Measurements from ENCODE around the gene LRP6.
"Not testable (repeated sequence)": the region's sequence is repeated elsewhere in the genome, so short reads cannot be mapped to it uniquely, and the experiment has no call there.

LRP6 gene

DNA sequence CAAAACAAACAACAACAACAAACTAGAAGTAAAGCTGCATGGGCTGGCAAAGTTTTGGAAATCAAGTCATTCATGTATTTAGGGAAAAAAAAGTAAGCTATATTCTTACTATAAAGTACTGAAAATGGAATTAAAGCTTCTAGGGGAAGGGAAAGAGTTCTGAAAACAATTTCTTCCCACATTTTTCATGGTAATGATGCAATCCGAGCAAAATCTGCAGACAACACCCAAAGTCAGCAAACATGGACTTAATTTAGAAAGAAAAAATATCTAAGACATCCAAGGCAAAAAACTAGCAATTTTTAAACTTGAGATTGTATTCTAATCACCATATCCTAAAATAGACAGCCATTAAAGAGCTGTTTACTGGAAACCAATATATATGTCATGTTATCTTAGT is 86.3 kb downstream of the LRP6 start:
- no peak for DNase-seq (ENCODE audit: low read depth)

DNA sequence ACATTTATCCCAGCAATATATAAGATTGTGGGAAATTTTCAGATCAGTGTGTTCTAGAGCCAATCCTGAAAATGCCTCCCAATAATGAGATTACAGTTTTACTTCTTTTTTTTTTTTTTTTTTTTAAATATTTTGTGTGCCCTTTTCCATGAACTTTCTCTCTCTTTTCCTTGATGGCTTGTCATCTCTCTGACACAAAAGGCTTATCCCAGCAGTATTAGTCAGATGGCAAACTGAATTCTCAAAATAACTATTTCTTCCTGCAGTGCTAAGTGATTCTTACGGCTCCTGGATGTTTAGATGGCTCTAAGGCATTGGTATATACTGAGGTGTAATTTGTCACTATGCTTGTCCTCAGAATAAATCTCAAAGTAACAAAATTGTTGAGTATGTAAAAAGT is 86.7 kb downstream of the LRP6 start:
- no peak for DNase-seq (ENCODE audit: low read depth)

DNA sequence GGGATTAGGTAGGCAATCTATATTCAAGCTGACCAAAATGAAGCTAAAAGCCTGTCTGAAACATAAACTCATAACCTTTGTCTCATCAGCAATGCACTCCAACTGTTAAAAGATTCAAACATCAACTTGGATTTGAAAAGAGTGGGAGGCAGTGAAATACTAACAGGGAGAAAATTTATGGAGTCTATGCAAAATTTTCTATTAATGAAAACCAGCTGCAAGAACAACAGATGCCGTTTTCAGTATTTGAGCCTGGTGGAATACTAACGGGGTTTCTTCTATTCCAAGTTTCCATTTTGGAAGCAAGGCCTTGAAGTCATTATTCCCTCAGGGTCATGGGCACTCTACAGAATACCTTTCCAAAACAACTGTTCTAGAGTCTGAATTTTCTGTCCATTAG is 88.3 kb downstream of the LRP6 start:
- no peak for DNase-seq (ENCODE audit: low read depth)

DNA sequence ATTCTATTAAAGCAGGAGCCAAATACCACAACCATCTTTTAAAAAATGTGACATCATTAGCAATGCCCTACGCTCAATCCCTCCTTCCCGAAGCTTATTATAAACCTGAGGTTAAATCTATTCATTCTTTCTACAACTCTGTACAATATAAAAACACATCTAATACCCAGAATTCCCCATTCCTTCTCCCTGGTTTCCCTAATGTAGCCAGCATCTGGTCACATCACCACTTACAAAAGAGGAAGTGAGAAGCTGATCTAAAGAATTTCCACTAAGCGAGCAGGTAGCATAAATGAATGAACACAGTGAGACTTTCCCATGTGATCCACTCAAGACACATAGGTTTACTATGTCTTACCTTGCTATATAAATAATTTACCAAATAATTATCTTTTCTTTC is 90.4 kb downstream of the LRP6 start:
- DNase-seq (ENCODE audit: low read depth): no peak

DNA sequence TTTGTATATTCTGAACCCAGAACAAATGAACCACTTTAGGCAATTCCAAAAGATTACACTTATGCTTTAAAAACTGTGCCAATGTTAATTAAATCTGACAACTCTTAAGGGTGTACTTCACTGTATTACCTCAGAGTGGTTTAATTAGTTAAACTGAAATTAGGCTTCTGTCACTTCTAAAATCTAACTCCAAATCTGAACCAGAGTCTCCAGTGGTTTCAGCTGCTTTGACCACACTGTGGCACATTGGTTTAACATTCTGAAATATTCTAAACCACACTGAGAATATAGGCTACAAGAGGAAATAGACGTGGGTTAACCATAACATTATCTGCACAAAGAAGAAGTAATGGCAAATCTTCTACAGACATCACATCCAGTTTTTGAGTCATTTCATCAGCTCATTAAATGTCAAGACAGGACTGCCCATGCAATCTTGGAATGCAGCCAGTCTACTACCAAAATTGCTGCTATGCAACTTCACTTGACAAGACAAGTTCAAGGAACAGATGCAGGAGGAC is 94.8 kb downstream of the LRP6 start:
- no peak for DNase-seq (ENCODE audit: low read depth)

DNA sequence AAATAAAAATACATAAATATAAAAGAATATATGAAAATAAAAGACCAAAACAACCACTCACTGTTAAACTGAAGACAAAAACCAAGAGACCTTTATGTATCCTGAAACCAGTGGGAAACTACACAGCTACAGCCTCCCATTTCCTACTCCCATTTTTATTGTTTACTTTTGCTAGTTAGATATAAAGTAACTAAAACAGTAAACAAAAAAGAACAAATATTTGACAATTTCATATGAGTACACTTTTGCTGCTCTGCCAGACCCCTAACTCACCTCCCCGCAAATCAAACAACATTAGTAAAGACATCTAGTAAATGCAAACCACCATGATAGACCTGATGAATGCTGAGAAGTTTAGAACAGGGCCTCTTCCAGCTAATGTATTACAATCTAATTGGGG is 99.0 kb downstream of the LRP6 start:
- no peak for DNase-seq (ENCODE audit: low read depth)

DNA sequence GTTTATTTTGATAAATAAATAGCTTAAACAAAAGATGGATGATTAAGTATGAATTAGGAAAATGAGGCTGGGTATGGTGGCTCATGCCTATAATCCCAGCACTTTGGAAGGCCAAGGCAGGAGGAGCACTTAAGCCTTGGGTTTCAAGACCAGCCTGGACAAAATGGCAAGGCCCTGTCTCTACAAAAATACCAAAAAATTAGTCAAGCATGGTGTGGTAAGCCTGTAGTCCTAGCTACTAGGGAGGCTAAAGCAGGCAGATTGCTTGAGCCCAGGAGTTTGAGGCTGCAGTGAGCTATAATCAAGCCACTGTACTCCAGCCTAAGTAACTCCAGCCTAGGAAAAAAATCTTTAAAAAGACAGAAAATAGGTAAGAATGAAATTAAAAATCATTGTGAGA is 100.1 kb downstream of the LRP6 start:
- no peak for DNase-seq (ENCODE audit: low read depth)

DNA sequence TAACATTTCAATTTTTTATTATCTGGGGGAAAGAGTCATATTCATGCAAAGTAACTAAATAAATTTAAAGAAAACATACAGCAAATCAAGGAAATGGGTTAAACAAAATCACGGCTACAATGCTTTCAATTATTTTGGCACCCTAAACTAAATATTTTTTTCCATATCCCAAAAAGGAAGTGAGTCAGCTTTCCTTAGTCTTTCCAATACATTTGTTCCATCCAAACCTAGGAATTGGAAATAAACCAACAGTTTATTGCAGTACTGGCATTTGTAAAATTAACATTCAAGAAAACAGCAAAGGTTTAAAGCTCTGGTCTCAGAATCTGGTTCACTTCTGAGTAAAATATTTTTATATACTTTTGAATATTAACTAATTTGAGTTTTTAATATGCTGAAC is 106.9 kb downstream of the LRP6 start:
- no peak for DNase-seq (ENCODE audit: low read depth)

DNA sequence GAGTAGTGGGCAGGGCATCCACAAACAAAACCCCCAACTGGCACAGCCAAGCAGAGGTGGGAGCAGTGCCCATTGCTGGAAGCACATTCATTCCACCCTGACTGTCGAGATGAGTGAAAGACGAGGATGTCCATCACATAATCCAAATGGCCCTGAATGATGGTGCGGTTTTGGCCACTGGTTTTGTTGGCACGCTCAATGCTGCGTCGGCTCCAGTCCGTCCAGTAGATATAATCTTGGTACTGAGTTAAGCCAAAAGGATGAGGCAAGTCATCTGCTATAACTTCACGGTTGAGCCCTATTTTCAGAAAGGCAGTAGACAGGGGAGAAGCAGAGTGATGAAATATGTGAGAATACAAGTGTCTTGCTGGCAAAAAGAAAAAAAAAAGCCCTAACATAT is 108.0 kb downstream of the LRP6 start:
- DNase-seq (ENCODE audit: low read depth): no peak

DNA sequence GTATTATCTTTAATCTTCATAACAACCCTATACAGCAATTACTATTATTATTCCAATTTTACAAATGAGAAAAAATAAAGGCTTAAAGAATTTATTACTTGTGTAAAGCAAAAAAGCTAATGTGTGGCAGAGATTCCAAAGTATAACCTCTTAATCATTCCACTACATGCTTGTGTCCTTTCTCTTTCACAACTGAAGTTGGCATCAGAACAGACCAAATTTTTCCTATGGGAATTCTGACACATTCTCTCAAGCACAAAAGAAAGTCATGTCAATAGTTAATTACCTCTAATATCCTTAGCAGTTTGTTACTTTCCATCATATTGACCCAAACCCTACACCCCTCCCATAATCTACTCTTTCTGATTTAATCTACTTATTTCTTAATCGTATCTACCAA is 109.4 kb downstream of the LRP6 start:
- DNase-seq (ENCODE audit: low read depth): no peak

DNA sequence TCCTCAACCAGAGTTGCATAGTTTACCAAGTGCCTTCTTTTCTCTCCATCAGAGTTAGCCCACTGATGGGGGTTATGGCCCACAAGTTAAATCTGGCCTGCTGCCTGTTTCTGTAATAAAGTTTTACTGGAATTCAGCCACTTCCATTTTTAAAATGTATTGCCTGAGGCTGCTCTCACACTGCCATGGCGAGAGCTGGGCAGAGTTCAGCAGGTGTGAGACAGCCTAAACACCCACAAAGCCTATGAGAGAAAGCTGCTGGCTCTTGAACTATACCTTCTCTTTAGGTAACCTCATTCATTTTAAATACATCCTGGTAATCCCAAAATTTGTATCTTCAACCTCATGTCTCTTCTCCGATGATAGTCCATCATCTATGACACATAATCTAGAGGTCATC is 110.0 kb downstream of the LRP6 start:
- DNase-seq (ENCODE audit: low read depth): no peak

DNA sequence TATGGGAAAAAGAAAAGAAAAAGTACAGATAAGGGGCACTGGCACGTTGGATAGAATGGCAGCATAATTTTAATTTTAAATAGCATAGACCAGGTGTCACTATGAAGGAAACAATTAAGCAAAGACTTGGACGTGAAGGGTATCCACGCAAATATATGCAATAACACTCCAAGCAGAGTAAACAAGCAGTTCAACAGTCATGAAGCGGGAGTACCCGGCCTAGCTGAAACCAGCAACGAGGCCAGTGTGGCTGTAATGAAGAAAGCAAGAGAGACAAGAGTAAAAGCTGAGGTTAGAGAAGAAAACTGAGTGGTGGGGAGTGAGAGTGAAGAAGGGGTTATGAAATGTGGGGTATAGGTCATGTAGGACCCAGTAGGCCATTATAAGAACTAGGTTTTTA is 110.7 kb downstream of the LRP6 start:
- DNase-seq (ENCODE audit: low read depth): no peak

DNA sequence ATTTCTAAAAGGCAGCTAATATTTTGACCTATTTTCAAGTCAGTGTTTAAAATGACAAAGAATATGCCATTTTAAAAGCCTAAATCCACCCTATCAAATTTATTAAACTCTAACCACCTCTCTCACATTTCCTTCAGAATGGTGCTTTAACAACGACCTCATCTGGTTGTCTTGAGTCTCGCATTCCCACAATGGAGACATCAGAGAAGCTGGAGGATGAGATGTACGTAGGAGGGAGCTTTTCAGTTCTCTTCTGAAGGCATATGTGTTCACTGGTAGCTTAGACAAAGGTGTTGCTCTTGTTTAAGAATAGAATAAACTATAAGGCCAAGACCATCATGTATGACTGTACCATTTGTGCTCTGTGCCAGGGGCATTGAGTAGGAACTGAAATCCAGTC is 113.2 kb downstream of the LRP6 start:
- DNase-seq (ENCODE audit: low read depth): no peak

DNA sequence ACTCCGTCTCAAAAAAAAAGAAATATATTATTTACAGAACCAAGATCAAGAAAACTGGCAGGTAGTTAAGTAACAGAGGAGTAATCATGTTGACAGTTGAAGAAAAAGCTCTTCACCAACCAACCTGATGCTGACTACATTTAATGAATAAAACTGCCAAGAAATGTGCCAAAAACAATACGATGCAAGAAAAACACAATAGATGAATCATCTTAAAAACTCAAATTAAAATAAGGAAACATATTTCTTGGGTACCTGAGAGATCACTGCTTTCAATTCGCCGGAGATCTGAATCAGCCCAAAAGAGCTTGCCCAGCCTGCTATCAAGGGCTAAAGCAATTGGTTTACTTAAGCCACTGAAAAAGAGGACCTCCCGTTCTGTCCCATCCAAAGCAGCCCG is 119.7 kb downstream of the LRP6 start:
- DNase-seq (ENCODE audit: low read depth): no peak

DNA sequence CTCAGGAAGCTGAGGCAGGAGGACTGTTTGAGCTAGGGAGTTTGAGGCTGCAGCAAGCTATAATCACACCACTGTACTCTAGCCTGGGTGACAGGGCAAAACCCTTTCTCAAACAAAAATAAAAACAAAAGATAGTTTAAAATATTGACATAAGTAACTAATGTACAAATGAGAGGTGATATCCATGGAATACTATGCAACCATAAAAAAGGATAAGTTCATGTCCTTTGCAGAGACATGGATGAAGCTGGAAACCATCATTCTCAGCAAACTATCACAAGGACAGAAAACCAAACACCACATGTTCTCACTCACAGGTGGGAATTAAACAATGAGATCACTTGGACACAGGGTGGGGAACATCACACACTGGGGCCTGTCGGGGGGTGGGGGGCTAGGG is 122.3 kb downstream of the LRP6 start:
- not testable (repeated sequence) for DNase-seq (ENCODE audit: low read depth)

DNA sequence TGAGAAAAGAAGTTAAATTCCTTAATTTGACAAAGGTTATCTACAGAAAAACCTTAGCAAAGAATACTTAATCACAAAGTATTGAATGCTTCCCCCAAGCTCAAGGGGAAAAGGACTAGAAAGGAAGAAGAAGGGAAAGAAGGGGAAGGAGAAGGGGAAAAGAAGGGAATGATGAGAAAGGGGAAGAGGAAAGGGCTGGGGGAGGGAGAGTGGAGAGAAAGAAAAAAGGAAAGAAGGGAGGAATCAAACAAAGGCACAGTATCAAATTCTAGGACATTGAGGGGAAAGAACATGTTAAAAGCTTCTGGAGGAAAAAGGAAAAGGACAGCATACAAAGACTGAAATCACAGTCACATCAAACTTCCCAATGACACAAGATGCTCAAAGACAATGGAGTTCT is 125.8 kb downstream of the LRP6 start:
- no peak for DNase-seq (ENCODE audit: low read depth)

DNA sequence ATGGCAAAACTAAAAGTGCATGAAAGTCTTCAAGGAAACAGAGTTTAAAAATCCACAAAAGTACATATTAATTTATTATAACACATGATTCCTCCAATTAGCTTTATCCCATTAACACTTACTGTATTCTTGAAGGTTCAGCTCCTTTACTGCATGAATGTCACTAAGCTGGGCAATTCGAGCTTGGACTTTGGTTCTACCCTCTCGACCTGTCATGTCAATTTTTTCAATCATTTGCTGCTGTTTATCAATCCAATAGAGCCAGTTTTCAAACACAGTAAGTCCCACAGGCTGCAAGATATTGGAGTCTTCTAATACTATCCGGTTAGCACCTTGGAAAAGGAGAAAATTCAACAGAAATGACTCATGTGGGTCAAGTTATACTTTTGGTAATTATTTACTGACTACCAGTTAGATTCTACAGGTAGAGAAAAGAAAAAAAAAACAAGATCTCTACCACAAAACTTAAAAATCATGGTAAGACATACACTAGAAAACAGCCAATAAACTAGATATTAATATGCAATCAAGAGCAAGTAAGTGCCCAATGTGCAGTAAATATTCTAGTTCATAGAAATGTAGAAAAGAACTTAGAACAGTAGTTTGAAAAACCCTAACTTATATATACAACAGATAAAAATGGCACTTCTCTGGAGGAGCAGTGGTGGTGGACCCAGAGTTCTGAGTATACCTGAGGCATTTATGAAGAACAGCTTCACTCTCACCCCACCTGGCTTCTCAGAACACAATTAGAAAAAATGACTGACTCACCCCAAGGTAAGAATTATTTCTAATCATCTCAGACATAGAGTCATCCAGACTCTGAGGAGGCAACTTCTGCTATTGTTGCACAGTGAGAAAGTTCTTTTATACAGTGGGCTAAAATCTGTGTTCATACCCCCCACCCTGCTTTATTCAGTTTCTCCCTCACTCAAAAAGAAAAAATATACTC is 128.4 kb downstream of the LRP6 start:
- DNase-seq (ENCODE audit: low read depth): no peak

DNA sequence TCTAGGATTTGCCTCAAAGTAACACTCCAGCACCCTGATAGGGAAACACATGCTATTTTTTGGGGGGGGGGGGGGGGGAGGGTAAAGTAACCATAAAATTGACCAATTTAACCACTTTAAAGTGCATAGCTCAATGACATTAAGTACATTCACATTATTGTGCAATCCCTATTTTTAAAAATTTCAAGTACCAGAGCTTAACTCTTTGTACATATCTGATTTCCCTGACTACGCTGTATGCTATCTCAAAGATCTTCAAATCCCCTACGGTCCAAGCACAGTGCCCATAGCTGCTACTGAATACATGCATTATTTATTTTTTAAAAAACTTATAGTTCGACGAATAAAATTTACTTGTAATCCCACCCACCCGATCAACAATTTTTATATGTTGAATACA is 133.1 kb downstream of the LRP6 start:
- no peak for DNase-seq (ENCODE audit: low read depth)

DNA sequence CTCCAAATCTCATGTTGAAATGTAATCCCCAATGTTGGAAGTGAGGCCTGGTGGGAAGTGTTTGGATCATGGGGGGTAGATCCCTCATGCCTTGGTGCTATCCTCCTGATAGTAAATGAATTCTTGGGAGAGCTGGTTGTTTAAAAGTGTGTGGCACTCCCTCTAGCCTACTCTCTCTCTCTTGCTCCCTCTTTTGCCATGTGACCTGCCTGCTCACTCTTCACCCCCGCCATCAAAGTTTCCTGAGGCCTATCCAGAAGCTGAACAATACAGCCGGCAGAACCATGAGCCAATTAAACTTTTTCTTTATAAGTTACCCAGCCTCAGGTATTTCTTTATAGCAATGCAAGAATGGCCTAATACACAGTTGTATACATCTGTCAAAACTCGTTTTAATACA is 133.6 kb downstream of the LRP6 start:
- DNase-seq (ENCODE audit: low read depth): no peak

DNA sequence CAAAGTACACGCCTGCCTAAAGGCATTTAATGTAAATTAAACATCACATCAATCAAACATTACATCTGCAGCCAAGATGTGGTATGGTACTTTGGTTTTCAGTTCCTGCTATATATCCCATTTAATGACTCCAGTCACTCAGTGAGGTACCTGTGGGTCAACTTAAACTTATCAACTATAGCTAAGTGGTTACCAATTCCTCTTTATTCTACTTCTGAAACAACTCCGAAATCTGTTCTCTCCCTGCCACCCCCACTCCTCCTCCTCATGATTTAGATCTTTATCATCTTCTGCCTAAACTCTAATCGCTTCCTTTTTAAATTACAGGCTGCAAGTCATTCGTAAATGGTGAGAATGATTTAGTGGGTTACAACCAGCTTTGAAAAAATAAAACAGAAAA is 138.2 kb downstream of the LRP6 start:
- DNase-seq (ENCODE audit: low read depth): no peak

DNA sequence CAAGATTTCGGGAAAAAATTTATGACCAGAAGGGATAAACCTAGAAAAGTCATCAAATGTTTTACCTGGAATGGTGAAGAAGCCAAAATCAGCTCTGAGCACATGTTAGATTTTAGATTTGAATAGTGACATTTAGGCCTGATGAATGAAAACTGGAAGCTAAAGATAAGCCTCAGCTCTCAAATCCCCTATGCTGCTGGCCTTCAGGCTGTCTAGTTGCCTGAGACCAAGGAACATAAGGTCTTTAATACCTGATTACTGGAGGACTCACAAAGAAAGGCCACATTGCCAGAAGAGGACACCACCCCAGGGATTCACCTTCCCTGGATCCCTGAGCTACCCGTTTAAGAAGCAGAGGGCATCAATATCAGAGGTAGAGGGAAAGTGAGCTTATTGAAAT is 139.5 kb downstream of the LRP6 start:
- no peak for DNase-seq (ENCODE audit: low read depth)

DNA sequence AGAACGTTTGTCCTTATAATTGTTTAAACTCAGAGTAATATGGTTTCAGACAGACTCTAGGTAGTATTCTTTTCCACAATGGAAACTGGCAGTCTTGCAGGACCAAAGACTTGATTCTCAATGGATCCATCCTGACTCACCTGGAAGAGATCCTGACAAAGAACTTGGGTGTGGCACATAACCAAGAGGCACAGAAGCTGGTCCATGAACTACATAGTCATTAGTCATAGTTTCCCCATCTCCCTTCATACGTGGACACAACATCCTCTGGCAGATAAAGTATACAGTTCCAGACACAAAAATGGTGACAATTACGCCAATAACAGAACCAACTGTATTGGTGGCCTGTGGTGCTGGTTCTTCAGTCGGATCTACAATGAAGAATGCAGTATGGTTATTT is 140.3 kb downstream of the LRP6 start:
- no peak for DNase-seq (ENCODE audit: low read depth)

DNA sequence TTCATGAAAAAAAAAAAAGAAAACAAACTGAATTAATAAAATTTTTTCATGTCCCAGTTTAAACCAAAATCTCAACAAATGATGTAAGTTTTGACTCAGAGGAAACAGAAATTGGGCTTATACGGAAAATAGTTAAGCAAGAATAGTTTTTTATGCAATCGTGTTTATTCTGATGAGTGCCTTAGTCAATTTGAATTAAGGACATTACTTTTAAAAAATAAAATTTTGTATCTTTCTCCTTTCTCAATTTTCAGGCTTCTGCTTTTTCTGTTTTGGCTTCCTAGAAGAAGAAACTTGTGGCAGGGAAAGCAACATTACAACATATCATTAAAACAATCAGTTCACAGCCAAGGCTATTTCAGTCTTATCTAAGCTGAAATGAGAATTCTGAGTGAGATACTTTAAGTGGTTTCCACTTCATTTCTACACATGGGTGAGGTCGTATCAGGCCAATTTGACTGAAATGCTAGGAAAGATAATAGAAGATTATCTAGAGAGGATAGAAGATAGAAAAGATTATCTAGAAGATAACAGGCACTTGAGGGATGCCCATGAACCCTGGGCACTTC is 143.7 kb downstream of the LRP6 start:
- DNase-seq (ENCODE audit: low read depth): no peak

DNA sequence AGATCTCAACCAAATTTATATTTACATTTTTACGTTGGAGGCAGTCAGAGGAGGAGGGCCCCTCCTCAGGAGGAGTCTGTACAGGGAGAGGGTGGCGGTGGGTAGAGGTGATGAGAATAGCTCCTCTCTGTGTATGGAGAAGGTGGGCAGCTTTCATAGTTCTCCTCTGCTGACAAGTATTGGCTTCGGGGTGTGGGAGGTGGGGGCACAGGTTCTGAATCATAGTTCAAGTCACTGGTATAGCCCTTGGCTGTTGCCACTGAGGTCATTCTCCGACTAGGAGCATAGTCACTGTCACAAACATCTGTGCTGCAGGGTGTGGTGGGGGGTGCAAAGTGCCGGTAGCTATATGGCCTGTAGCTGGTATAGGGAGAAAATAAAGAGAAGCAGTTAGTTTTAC is 145.8 kb downstream of the LRP6 start:
- DNase-seq (ENCODE audit: low read depth): no peak

Measured in stimulated activated CD4-positive, alpha-beta T cell treated with anti-CD3 and anti-CD28 coated beads, Interleukin-2, amount 100 ng/mL, for 4 hours (primary cell).